NCI-H345 (cell line): Measurements from ENCODE around the gene UCHL1.
"Not testable (repeated sequence)": the region's sequence is repeated elsewhere in the genome, so short reads cannot be mapped to it uniquely, and the experiment has no call there.

Experiments
- DNase-seq: peaks from one replicate; lab custom pipeline; 2025; lab: John Stamatoyannopoulos, UW

UCHL1 gene

DNA sequence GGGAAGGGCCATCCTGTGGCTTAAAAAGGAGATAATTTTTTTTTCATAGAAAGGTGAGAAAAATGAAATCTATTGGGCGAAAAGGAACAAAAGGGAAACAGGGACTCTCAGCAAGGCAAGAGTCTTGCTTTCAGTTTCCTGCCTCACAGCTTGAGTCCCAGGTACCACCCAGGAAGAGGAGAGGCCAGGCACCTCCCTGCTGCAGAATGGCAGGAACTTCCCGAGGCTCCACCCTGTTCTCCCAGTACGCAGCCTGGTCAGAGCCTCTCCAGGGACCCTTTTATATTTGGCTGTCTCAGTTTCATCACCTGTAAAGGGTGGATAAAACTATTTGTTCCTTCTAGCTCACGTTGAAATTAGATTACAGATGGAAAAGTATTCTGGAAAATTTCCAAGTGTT is 33.8 kb downstream of the UCHL1 start:
- DNase-seq: no peak

DNA sequence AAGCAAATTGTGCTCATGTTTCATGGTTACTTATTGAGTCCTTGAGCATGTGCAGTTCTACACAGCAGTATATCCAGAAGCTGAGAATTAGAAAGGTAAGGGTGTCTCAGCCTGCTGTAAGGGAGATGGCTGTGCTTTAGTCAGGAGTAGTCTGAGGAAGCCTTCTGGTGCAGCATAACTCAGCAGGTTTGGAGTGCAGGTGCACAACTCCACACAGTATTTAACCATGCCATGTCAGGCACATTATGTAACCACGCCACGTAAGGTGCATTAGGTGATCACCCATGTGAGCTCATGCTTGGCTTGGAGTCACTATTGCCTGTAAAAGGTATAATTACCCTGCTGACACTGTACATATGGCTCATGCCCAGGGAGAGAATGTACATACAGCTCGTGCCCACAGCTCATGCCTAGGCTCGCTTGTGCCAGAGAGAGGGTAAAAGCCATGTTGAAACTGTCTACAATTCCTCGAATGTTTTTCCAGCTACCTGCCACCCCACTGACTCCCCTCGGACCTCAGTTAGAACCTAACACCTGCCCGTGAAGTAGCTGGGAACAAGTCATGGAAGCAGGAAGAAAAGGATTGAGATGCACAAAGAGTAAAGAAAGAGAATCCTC is 37.8 kb downstream of the UCHL1 start:
- DNase-seq: no peak

DNA sequence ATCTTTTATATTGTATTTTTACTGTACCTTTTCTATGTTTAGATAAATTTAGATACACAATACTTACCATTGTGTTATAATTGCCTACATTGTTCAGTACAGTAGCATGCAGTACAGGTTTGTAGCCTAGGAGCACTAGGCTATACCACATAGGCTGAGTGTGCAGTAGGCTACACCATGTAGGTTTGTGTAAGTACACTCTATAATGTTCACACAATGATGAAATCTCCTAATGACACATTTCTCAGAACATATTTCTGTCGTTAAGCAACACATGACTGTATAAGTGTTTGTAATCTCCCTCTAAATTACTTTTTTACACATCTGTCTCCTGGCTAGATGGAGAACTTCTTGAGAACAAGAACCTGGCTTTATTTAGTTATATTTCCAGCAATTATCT is 40.3 kb downstream of the UCHL1 start:
- no peak for DNase-seq

- no peak for DNase-seq
Measured at GRCh38 chr4:41297832-41298231, 41.1 kb downstream of the UCHL1 start.

- DNase-seq: no peak
Measured at GRCh38 chr4:41299486-41299885, 42.8 kb downstream of the UCHL1 start.

- no peak for DNase-seq
Measured at GRCh38 chr4:41301137-41301536, 44.4 kb downstream of the UCHL1 start.

DNA sequence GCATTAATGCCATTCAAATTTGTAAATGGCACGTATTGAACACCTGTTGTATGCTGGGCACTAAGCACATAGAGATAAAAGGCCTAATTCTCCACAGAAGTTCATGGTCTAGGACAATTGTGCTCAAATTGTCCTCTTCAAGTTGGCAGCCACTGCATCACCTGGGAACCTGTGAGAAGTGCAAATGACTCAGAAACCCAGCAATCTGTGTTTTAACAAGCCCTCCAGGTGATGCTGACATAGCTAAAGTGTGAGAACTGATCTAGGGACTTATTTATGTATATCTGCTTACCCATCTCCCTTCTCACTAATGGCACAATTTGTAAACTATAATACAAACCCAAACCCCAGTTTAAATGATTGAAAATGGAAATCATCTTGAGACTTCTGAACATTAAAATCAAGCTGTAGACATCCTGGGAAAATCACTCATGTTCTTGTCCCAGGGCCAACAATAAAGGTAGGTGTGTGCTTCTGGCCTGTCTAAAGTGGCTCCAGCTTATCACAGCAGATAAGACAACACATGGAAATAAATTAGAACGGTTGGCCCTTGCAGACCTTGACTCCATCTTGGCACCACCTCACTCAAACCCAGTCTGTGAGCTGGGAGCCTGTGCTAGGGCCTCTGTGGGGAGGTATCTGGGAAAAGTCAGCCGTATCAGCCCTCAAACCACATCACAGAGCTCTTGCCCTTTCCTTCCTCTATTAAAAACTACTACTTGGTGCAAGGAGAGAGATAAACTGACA is 46.8 kb downstream of the UCHL1 start:
- no peak for DNase-seq

GRCh38 chr4:41304221-41304620 is 47.5 kb downstream of the UCHL1 start:
- DNase-seq: peak; percentile 34

- no peak for DNase-seq
Measured at GRCh38 chr4:41305476-41305875, 48.7 kb downstream of the UCHL1 start.

GRCh38 chr4:41307638-41308037 is 50.9 kb downstream of the UCHL1 start:
- no peak for DNase-seq

DNA sequence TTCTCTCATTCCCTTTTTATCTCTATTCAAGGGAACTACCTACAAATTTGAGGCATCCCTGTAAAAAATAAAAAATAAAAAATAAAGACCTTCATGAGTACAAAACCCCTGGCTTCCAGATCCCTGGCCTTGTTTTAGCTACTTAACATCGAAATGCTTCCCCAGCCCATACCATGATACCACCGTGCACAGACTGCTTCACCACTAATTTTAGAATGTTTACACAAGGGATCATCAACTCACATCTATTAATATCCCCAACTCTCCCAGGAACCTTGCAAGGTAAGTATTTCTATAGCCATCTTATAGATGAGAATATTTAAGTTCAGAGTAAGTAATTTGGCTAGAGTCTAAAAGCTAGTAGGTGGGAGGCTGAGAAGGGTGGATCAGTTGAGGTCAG is 51.7 kb downstream of the UCHL1 start:
- no peak for DNase-seq

- DNase-seq: not testable (repeated sequence)
Measured at GRCh38 chr4:41315426-41315825, 58.7 kb downstream of the UCHL1 start.

DNA sequence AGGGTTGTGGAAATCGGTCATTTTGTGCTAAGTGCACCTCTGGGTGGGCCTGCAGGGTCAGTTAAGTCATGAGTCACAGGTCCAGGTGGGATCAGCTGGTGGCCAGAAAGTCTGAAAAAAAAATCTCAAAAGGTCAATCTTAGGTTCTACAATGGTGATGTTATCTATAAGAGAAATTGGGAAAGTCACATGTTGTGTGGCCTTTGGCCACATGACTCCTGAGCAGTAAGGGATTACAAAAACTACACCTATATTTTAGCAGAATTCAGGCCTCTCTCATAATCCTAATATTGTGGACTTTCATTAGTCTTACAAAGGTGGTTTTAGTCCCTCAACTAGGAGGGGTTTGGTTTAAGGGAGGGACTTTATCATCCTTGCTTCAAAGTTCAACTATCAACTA is 59.1 kb downstream of the UCHL1 start:
- DNase-seq: no peak
